Right renal cortex interstitium (tissue), 3 donors: Measurements from ENCODE around the gene POLR1C. TPM values are rescaled to one million over a fixed set of nuclear protein-coding genes. Genes with fewer than 3 reads are reported as not detected.
A peak's percentile ranks its signal among the peaks of the same experiment; 100 is the strongest.
"Not testable (repeated sequence)": the region's sequence is repeated elsewhere in the genome, so short reads cannot be mapped to it uniquely, and the experiment has no call there.

ENCODE experiments used
- DNase-seq, 3 donors: peaks; one replicate each; pipeline ENCODE4 v3.0.0-alpha.2; 2013; ENCODE audit warnings: low read depth in 3 of 3, low spot score in 2 of 3
- polyA plus RNA-seq, 3 donors: library from polyadenylated mRNA; unstranded; fragments of 120-200 nt; gene quantifications; one replicate each; pipeline ENCODE4 v1.2.1, GENCODE V29; 2013; ENCODE audit not compliant: insufficient read length in 3 of 3

The POLR1C gene
- 10 to 100 TPM; 42.8 to 49.4 (median 49.1) TPM for polyA plus RNA-seq

GRCh38 chr6:43516697-43517504 lies at the start of gene POLR1C, which contains the start of gene YIPF3:
TSS of gene POLR1C (plus strand) at chr6:43517089. CDS start at chr6:43517110, 21 bp downstream.
TSS of gene YIPF3 (minus strand) at chr6:43516926. CDS start at chr6:43516807, 119 bp downstream.
- peak; percentile 95 to 98 (median 97) for DNase-seq

DNA sequence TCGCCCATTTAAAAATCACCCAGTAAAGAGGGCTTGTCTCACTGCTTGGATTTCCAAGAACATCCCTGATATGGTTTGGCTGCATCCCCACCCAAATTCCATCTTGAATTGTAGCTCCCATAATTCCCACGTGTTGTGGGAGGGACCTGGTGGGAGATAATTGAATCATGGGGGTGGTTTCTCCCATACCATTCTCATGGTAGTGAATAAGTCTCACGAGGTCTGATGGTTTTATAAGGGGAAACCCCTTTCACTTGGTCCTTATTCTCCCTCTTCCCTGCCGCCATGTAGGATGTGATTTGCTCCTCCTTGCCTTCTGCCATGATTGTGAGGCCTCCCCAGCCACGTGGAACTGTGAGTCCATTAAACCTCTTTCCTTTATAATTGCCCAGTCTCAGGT lies 49.6 kb upstream of the POLR1C start:
- DNase-seq, result not testable (repeated sequence)

- no peak for DNase-seq
These were observed 49.1 kb upstream of the POLR1C start for GRCh38 chr6:43467752-43468151.

- no peak for DNase-seq
These were observed 48.6 kb upstream of the POLR1C start for GRCh38 chr6:43468240-43468639.

GRCh38 chr6:43468748-43469681 lies 47.9 kb upstream of the POLR1C start:
- DNase-seq, result no peak

GRCh38 chr6:43469947-43470346 lies 46.9 kb upstream of the POLR1C start:
- no peak for DNase-seq

DNA sequence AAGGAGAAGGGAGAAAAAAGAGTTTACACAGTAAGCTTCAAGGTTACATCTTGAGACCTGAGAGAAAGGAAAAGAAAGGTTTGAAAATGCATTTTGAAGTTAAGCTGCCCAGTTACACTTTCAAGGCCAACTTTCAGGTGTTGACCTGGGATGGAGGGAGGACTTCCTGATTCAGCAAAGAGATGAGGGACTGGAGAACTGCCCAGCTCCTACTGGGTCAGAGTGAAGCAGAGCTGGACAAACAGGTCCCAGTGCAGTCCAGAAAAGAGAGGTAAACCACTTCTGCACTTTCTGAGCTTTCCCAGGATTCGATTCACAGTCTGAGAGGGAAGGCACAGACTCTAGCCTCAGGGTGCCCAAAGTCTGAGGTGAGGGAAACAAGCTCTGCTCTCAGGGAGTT lies 45.5 kb upstream of the POLR1C start:
- DNase-seq, result no peak

GRCh38 chr6:43472515-43472914 lies 44.4 kb upstream of the POLR1C start:
- DNase-seq, result no peak

DNA sequence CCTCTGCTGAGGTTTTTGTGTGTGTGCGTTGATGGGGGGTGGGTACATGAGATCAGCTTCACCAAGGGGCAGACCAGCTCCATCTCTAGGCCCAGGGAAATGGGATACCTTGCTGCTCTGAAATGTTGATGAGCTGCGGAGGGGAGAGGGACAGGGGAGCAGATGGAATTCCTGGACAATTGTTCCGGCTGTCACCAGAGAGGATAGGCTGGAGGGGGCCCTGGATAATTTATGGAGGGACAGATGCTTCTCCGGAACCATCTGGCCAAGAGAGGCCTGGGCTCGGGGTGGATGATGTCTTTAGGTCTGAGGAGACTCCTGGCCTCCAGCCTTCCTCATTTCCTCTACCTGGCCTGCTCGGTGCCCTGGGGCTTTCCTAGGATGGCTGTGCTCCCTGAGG lies 41.4 kb upstream of the POLR1C start:
- DNase-seq, result no peak

DNA sequence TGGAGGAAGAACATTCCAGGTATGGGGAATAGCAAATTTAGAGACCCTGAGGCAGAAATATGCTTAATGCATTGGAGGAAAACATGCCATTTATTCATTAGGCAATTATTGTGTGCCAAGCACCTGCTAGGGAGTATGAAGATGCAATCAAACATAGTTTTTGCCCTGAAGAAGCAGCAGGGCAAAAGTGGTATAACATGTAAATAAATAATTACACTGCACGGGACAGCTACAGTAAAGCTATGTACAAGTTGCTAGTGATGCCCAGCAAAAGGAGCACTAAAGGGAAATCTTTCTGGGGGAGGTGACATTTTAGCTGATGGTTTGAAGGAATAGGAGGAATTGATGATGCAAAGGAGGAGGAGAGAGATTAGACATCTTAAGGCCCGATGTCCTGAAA lies 40.1 kb upstream of the POLR1C start:
- DNase-seq, result no peak

DNA sequence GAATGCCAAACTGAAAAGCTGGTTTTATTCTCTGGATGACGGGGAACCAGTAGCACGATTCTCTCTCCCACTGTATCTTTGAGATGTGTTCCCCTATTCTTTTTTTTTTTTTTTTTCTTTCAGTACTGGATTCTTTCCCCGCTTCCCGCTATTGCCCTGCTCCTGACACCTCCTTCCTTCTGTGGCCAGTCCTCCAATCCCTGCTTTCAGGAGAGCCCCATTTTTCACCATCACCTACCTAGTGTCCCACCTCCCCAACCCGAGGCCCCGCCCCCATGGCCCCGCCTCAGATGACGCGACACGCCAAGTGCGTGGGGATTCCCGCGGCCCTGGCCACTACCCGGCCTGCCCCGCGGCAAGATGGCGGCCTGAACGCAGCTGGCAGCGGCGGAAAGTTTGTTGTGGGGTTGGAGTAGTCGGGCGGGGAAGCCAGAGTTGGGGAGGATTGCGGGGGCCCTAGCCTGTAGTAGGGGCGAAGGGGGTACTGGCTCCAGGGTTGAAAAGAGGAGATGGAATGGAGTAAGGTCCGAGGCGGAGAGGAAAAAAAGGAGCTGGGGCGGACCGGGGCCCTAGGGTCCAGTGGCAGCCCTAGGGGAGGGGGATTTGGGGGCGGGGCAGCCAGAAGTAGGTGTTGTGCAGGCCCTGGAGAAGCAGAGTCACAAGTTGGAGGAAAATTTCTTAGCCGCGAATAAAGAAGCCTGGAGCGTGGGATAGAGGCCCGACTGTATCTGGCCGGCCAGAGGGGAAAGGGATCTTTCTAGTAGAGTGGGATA lies 39.5 kb upstream of the POLR1C start, which contains the start of gene TJAP1:
Gene TJAP1, plus strand, starts transcription at position 336 of the 773 bp plus-strand sequence. CDS start 21,432 bp downstream, outside the sequence.
- peak; percentile 67 to 86 (median 81) for DNase-seq

DNA sequence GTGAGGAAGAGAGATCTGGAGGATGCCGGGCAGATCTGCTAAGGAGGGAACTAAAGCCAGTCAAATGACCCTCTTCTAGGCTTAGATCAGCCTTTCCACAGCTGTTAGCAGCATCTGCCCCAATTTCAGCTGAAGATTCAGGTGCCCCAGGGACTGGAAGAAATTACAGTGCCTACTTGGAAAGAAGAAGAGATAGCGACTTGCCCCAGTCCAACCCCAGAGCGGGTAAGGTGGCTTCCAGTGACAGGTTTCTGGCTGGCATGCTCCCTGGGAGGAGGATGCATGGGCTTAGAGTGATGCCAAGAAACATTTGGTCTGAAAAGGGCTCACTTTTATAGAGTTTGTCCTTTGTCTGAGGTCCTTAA lies 38.9 kb upstream of the POLR1C start:
- DNase-seq, result no peak

- no peak for DNase-seq
These were observed 35.8 kb upstream of the POLR1C start for GRCh38 chr6:43481075-43481474.

DNA sequence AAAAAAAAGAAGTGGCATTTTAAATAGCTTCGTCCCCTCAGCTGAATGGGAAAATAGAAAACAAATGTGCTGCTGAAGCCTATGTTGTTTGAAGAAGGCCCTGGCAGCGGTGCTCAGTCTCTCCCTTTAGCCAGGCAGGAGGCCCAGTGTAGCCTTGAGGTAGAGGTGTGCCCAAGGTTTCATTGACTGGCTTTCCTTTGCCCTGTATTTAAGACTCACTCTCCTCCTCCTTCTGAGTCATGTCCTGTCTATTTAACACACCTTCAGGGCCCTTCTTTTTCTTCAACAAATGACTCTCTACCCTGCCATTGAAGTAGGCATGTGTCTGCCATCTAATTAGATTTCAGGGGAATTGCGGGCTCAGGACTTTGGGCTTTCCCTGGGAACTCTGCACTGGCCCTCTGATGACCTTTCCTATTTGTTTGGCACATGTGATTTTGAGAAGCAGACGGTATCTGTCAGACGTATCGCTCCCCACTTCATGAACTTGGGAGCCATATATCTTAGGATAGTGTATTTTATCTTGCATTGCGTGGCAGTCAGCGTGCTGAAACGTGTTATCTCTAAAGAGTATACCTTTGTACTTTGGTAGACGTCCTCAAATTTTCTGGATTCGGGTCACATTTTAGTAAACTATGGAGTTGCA lies 35.2 kb upstream of the POLR1C start:
- DNase-seq, result no peak

- DNase-seq, result no peak
These were observed 28.1 kb upstream of the POLR1C start for GRCh38 chr6:43488667-43489276.

DNA sequence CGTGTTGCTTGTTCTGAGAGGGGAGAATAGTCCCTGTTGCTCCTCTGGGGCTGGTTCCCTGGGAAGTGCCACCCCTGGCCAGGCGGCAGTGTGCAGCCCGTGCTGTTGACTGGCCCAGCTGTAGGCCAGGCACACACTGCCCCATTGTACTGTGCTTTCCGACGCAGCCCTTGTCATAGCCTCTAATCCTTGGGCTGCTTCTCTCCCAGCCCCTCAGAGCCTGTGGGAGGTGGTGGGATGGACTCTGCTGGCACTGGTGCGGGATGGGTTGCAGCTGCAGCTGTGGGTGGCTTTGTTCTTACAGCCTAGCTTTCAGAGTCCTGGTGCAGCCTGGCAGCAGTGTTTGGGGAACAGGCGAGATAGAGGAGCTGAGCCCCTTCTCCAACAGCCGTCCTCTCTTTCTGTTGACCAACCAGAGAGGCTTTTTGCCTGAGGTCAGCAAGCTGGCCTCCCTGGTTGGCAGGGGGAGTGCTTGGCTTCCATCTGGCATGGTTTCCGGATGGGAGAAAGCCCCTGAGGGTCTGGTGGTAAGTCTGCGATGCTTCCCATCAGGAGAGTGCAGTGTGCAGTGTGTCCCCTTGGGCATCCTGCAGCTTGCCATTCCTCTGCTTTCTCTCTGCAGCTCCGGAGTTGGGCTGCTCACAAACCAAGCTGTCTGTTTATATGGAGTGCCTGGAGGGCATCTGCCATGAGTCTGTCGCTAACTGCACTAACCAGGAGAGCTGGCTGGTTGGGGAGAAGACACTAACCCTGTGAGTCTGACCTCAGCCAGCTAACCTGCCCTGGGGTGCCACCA lies 27.4 kb upstream of the POLR1C start:
- DNase-seq, result no peak

- DNase-seq, result no peak
These were observed 26.4 kb upstream of the POLR1C start for GRCh38 chr6:43490523-43490939.

DNA sequence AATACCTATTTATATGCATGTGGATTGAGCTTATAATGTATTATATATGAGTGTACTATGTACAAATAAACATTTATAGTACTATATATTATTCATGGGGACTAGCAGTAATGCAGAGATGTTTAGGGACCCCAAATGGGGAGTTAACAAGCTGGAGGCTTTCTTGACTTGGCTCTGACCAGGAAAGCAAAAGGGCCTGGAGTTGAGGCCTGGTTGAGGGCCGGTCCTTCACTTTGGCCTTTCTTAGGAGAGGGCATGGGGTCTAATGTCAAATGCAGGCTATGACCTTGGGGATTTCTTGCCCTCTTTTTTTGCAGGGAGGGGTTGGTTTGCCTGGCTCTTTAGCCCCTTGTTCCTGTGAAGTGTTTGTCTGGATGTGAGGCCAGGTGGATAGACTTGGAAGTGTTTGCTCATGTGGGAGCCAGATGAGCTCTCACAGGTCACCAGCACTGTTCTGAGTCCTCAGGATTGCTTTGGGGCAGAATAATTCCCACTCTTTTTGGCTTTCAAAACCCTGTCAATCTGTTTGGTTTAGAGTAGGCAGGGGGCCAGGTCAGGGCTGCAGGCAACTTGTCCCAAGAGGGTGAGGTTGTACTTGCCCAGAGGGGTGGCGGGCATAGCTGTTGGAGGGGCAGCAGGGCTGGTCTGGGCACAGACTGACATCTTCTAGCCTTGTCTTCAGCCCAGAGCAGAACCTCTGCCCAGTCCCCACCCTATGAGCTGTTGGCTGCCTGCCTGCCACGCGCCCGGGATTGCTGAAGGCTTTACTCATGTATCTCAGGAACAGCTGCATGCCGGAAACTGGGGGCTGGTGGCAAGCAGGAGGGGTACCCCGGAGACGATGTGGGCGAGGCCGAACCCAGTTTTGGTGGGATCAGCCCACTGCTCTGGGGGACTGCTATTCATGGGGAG lies 24.9 kb upstream of the POLR1C start:
- no peak for DNase-seq
